Kasumi-1 (cell line): ENCODE data around the gene PVALB.
"Not testable (repeated sequence)": the region's sequence is repeated elsewhere in the genome, so short reads cannot be mapped to it uniquely, and the experiment has no call there.

ENCODE experiments used
- DNase-seq, 2 experiments: peaks; one replicate each; lab custom pipeline; 2025; lab: John Stamatoyannopoulos, UW

The PVALB gene

GRCh38 chr22:36756746-36757655 is 59.8 kb downstream of the PVALB start:
- DNase-seq, result no peak

GRCh38 chr22:36756031-36756430 is 60.8 kb downstream of the PVALB start:
- no peak for DNase-seq

DNA sequence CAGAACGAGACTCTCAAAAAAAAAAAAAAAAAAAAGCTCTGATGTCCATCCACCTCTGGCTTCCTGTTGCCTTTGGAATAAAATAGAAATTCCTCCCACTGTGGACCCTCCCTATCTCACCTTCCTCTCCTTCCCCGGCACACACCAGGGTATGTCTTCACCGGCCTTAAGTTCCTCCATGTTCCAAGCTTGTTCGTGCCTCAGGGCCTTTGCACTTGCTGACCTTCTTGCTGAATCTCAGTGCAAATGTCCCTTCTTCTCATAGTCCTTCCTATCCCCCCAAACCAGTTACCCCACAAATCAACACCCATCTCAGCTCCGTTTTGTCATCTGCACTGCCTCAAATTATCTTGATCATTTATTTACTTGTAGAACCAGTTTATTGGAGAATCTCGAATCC is 61.5 kb downstream of the PVALB start:
- DNase-seq, result no peak

GRCh38 chr22:36754881-36755280 is 62.0 kb downstream of the PVALB start:
- not testable (repeated sequence) for DNase-seq

GRCh38 chr22:36753916-36754315 is 62.9 kb downstream of the PVALB start:
- DNase-seq, result no peak

- DNase-seq, result no peak
Measured at GRCh38 chr22:36753120-36753802, 63.6 kb downstream of the PVALB start.
